Activated naive CD4-positive, alpha-beta T cell treated with anti-CD3 and anti-CD28 coated beads, Interleukin-2, amount 50 U/mL, for 24 hours (primary cell): ENCODE measurements around the gene ASB2.
A peak's percentile ranks its signal among the peaks of the same experiment; 100 is the strongest.

Experiments
- H3K27ac Mint-ChIP-seq: one replicate; pipeline ENCODE4 v1.8.0; 2021; ENCODE audit warnings: mild to moderate bottlenecking, mixed read lengths
- H3K27me3 Mint-ChIP-seq: one replicate; pipeline ENCODE4 v1.8.0; 2021; ENCODE audit warnings: mixed read lengths
- H3K36me3 Mint-ChIP-seq: one replicate; pipeline ENCODE4 v1.8.0; 2021; ENCODE audit warnings: mixed read lengths
- H3K4me1 Mint-ChIP-seq: one replicate; pipeline ENCODE4 v1.8.0; 2021; ENCODE audit warnings: mixed read lengths
- H3K4me3 Mint-ChIP-seq: one replicate; pipeline ENCODE4 v1.8.0; 2021; ENCODE audit warnings: mild to moderate bottlenecking, mixed read lengths
- H3K9me3 Mint-ChIP-seq: one replicate; pipeline ENCODE4 v1.8.0; 2021; ENCODE audit warnings: mixed read lengths

The ASB2 gene

DNA sequence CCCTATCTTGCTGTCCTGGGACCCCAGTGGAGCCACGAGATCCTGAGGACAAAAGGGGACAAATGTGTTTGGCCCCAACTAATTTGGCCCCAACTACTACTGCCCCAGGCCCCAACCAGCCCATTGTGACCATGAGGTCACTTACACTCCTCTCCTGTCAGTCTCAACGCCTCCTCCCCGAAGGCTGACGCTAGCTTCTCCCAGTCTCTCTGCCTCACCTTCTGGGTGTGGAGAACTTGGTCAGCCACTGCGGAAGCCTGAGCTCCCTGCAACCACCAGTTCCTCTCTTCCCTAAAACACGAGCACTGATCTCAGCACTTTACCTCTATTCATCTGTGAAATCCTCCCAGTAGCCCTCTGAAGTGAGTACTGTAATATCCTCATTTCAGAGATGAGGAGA, 35.9 kb downstream of the ASB2 start:
- peaks cover 3% of the 10 kb centered on the region for H3K27me3 Mint-ChIP-seq
- H3K4me1 Mint-ChIP-seq = peaks cover 9% of the 10 kb centered on the region
- no peaks in the 10 kb centered on the region for H3K9me3 Mint-ChIP-seq
- peak overlapping the region; percentile 89 for H3K27ac Mint-ChIP-seq
- H3K36me3 Mint-ChIP-seq = no peaks in the 10 kb centered on the region
- H3K4me3 Mint-ChIP-seq = peak overlapping the region; percentile 65

DNA sequence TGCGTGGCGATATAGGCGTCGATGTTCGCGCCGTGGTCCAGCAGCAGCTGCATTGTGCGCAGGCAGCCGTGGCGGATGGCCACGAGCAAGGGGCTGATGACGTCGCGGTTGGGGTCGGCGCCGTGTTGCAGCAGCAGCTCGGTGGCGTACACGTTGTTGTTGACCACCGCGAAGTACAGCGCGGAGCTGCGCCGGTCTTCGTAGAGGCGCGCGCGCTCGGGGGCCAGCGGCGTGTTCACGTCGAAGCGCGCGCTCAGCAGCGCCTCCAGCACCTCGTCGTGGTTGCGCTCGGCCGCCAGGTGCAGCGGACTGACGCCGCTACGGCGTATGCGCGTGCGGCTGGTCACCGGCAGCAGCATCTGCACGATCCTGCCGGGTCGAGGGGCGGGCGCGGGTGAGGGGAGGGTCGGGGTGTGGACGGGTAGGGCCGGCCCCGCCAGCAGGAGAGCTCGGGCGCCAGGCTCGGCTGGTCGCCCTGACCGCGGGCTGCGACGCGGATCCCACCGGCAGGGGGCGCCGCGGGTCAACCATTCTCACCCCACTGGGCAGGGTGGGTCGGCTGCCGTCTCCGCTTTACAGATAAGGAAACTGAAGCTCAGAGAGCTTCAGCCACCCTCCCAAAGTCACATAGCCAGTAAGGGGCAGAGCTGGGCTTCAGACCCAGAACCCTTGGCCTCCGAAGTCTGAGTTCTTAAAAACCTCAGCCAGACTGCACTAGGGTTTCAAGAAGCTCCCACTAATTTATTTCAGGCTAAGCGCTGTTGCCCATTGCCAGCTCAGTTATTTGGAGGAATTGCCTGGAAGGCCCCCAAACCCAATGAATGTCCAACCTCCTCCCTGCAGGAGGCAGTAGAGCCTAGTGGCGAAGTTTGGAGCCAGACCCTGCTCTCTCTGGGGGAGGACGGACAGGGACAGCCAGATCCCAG, 36.8 kb downstream of the ASB2 start:
- H3K36me3 Mint-ChIP-seq = no peaks in the 10 kb centered on the region
- H3K27me3 Mint-ChIP-seq = peaks cover 3% of the 10 kb centered on the region
- no peak overlapping the region for H3K27ac Mint-ChIP-seq
- peaks cover 9% of the 10 kb centered on the region for H3K4me1 Mint-ChIP-seq
- H3K9me3 Mint-ChIP-seq = no peaks in the 10 kb centered on the region
- peak overlapping the region; percentile 60 for H3K4me3 Mint-ChIP-seq

DNA sequence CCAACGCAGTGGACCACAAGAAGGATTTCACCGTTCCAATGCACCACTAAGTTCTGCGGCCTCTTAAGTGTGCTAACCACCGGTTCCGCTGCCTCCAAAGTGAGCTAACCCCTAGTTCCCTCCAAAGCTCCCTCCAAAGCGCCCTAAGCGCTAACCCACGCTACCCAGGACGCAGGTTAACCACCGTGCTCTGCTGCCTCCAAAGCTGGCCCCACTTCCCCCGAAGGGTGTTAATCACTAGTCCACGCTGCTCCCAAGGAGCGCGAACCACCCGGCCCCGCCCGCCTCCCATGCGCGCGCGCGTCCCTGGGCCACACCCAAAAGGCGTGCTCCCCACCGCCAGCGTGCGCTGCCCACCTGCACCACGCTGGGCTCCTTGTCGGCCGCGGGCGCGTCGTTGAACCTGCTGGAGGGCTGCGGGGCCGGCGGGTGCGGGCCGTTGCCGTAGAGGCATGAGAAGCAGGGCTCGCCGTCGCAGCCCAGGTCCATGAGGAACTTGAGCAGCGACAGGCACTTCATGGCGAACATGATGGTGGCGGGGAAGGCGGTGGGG, 37.5 kb downstream of the ASB2 start:
- peaks cover 3% of the 10 kb centered on the region for H3K27me3 Mint-ChIP-seq
- H3K4me3 Mint-ChIP-seq = peak overlapping the region; percentile 60
- no peaks in the 10 kb centered on the region for H3K9me3 Mint-ChIP-seq
- no peak overlapping the region for H3K27ac Mint-ChIP-seq
- H3K4me1 Mint-ChIP-seq = peaks cover 9% of the 10 kb centered on the region
- no peaks in the 10 kb centered on the region for H3K36me3 Mint-ChIP-seq

DNA sequence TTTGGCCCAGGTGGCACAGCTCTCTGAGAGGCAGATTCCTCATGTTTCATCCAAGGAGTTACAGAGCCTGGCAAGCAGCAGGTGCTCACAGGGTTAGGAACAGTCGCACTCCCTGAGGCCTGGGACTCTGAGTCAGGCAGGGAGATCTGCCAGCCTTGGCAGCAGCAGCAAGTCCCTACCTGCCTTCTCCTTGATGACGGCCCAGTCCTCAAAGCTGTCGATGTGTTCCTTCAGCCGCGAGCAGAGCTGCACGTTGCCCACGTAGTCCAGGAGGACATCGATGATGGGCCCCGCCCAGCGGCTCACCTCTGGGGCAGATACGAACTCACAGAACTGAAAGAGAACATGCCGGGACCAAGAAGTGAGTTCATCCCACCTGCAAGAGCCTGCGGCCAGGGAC, 38.9 kb downstream of the ASB2 start:
- Mint-ChIP-seq H3K27me3 (peaks cover 3% of the 10 kb centered on the region), H3K9me3 (no peaks in the 10 kb centered on the region), H3K4me1 (peaks cover 9% of the 10 kb centered on the region), H3K27ac (peak overlapping the region; percentile 62), H3K36me3 (no peaks in the 10 kb centered on the region), H3K4me3 (no peak overlapping the region)

DNA sequence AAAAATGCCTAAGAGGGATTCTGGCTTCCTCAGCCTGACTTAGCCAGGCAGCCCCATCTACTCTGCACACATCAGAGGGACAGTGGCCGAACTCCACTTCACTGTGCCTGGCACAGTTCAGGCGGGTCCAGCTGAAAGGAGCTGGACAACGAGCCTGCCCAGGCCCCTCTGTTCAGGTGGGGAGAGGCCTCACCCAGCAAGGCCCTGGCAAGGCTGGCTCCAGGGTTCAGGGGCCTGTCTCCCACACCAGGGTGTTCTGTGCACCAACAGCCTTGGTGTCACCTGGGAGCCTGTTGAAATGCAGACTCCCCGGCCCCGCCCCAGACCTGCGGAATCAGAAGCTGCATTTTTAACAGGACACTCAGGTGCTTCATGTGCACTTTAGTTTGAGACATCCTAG, 39.4 kb downstream of the ASB2 start:
- H3K4me3 Mint-ChIP-seq = no peak overlapping the region
- H3K27ac Mint-ChIP-seq = no peak overlapping the region
- H3K36me3 Mint-ChIP-seq = no peaks in the 10 kb centered on the region
- peaks cover 3% of the 10 kb centered on the region for H3K27me3 Mint-ChIP-seq
- H3K4me1 Mint-ChIP-seq = peaks cover 9% of the 10 kb centered on the region
- H3K9me3 Mint-ChIP-seq = no peaks in the 10 kb centered on the region

DNA sequence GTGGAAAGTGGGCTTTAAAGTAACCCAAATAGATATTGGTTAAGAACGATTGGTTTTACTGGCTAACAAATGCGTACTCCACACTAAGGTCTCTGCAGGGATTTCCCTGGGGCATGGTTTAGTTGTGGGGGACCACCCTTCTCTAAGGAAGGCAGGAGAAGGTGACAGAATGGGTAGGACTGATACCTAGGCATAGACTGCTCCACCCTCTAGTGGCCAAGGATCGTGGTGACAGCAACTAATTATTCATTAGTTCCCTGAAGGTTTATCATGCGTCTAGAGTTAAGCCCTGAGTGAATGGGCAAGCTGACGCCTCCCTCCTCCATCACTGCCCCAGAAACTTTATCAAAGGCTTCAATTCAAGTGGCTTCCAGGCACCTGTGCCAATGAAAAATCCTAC, 40.1 kb downstream of the ASB2 start:
- Mint-ChIP-seq H3K27me3 (peaks cover 3% of the 10 kb centered on the region), H3K4me1 (peaks cover 9% of the 10 kb centered on the region), H3K4me3 (no peak overlapping the region), H3K27ac (no peak overlapping the region), H3K36me3 (no peaks in the 10 kb centered on the region), H3K9me3 (no peaks in the 10 kb centered on the region)

DNA sequence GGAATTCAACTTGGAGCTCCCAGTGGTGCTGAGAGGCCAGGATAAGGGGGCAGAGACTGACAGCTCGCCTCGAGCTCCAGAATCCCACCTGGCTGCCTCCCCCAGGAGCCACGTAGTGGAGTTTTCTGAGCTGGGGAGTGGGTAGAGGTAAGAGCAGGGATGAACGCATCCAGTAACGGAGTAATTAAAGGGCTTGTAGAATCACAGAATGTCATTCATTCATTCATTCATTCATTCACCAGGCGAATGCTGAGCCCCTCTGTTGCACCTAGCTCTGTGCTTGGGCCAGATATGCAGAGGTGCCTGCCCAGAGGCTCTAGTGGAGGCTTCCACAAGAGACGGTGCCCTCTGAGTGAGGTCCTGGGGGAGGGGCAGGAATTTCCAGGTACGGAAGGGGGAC, 41.2 kb downstream of the ASB2 start:
- H3K4me1 Mint-ChIP-seq = peaks cover 4% of the 10 kb centered on the region
- H3K9me3 Mint-ChIP-seq = no peaks in the 10 kb centered on the region
- no peaks in the 10 kb centered on the region for H3K36me3 Mint-ChIP-seq
- H3K27ac Mint-ChIP-seq = no peak overlapping the region
- no peak overlapping the region for H3K4me3 Mint-ChIP-seq
- peaks cover 2% of the 10 kb centered on the region for H3K27me3 Mint-ChIP-seq

DNA sequence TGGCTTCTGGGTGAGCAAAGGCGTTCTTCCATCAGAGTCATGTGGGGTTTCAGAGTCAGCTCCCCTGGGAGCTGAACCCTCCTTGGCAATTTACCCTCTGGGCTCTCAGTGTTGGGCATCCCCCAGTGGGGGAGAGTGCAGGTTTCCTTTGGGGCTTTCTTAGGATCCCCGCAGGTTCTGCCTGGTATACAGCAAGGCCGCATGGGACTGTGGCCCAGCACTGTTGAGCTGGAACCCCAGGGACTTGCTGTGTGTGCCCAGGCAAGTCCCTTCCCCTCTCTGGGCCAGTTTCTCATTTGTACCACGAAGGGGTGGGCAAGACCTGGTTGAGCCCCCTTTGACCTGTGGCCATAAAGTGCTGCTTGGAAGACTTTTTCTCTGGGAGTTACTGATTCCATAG, 43.7 kb downstream of the ASB2 start:
- Mint-ChIP-seq H3K27me3 (no peaks in the 10 kb centered on the region), H3K4me3 (no peak overlapping the region), H3K9me3 (no peaks in the 10 kb centered on the region), H3K4me1 (no peaks in the 10 kb centered on the region), H3K27ac (no peak overlapping the region), H3K36me3 (no peaks in the 10 kb centered on the region)

DNA sequence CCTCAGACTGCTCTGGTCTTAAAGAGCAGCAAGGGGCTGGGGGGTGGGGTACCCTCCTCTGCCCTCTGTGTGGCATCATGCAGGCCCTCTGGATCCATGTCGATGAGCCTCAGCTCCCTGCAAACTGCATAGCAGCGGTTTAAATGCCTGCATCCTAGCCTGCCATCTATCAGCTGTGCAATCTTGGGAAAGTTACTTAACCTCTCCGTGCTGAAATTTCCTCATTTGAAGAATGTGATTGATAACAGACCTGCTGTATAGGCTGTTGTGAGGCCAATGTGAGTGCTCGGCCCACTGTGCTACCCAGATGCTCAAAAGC, 45.4 kb downstream of the ASB2 start:
- no peak overlapping the region for H3K4me3 Mint-ChIP-seq
- no peaks in the 10 kb centered on the region for H3K4me1 Mint-ChIP-seq
- H3K36me3 Mint-ChIP-seq = no peaks in the 10 kb centered on the region
- no peaks in the 10 kb centered on the region for H3K9me3 Mint-ChIP-seq
- no peaks in the 10 kb centered on the region for H3K27me3 Mint-ChIP-seq
- no peak overlapping the region for H3K27ac Mint-ChIP-seq

DNA sequence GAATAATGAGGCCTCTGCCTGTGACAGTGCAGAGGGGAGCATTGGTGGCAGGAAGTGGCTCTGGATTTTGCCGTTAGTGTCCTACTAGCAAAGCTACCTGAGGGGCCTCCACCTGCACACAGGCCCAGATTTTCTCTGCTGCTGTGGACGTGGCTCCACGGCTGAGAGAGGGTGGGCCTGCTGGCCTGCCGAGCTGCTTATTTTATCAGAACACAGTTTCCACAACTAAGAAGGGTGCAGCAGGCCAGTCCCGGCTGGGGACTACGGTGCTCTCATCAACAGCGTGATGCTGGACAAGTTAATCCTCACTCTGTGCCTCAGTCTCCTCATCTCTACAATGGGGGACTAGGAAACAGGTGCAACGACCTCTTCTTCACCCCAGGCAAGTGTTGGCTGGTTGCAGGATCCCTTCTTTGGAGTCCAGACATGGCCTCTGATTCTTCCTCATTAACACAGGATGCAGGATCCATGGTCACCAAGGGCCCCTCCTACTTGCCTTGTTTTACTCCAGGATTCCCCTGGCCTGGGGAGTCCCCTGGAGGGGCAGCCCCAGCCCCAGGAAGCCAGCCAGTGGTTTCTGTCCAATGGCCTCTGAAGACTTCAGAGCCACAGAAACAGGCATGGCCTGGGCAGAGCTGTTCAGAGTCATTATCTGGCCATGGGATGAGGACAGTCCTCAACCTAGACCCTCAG, 45.9 kb downstream of the ASB2 start:
- no peaks in the 10 kb centered on the region for H3K27me3 Mint-ChIP-seq
- no peaks in the 10 kb centered on the region for H3K36me3 Mint-ChIP-seq
- no peak overlapping the region for H3K27ac Mint-ChIP-seq
- no peaks in the 10 kb centered on the region for H3K9me3 Mint-ChIP-seq
- H3K4me3 Mint-ChIP-seq = no peak overlapping the region
- H3K4me1 Mint-ChIP-seq = no peaks in the 10 kb centered on the region

DNA sequence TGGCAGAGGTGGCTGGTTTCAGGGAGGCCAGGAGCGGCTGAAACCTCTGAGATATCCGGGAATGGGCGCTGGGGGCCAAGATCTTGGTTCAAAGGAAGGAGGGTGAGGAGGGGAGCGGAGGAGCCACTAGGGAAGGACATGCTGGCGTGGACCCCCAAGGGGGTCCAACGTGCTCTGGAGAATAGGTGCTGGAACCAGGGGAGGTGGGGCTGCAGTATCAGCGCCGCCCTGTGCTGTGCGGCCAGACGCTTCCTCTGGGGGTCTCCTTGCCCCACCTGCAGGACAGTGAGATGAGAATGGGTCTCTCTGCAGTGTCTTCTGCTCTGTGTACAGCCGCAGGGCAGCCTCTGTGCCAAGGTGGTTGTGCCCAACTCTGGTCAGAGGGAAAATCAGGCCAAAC, 46.7 kb downstream of the ASB2 start:
- Mint-ChIP-seq H3K4me1 (no peaks in the 10 kb centered on the region), H3K9me3 (no peaks in the 10 kb centered on the region), H3K4me3 (no peak overlapping the region), H3K36me3 (no peaks in the 10 kb centered on the region), H3K27me3 (no peaks in the 10 kb centered on the region), H3K27ac (no peak overlapping the region)

DNA sequence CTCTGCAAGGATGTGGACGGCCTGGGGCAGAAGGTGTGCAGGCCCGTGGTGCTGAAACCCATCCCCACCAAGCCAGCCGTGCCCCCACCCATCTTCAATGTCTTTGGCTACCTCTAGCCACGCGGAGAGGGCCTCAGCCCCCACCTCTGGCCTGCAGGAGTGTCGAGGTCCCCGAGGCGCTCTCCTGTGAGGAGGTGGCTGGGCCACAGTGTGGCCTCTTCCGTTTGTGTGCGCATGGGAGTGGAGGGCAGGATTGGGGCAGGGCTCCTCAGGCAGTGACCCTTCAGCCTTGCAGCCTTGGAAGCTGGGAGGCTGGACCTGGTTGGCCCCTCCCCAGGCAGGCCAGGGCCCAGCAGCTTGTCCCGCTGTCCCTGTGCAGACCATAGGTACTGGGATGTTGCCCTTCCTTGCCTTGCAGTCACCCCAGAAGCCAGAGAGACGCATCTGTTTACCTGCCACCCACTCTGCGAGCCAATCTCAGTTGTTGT, 47.3 kb downstream of the ASB2 start:
- Mint-ChIP-seq H3K27me3 (no peaks in the 10 kb centered on the region), H3K4me1 (no peaks in the 10 kb centered on the region), H3K4me3 (no peak overlapping the region), H3K36me3 (no peaks in the 10 kb centered on the region), H3K9me3 (no peaks in the 10 kb centered on the region), H3K27ac (no peak overlapping the region)

DNA sequence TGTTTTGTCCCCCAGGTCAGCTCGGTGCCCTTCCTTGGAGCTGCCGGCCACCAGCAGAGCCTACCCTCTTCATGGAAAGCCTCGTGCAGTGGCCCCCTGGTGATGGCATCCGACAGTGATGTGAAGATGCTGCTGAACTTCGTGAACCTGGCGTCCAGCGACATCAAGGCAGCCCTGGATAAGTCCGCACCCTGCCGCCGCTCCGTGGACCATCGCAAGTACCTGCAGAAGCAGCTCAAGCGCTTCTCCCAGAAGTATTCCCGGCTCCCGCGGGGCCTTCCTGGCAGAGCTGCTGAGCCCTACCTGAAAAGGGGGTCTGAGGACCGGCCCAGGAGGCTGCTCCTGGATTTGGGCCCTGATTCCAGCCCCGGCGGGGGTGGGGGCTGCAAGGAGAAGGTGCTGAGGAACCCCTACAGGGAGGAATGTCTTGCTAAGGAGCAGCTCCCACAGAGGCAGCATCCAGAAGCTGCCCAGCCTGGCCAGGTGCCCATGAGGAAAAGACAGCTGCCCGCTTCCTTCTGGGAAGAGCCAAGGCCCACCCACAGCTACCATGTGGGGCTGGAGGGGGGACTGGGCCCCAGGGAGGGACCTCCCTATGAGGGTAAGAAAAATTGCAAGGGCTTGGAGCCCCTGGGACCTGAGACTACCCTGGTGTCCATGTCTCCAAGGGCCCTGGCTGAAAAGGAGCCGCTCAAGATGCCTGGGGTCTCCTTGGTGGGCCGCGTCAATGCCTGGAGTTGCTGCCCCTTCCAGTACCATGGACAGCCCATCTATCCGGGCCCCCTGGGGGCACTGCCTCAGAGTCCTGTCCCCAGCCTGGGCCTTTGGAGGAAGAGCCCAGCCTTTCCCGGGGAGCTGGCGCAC, 48.0 kb downstream of the ASB2 start:
- Mint-ChIP-seq H3K27me3 (no peaks in the 10 kb centered on the region), H3K27ac (no peak overlapping the region), H3K4me1 (no peaks in the 10 kb centered on the region), H3K4me3 (no peak overlapping the region), H3K9me3 (no peaks in the 10 kb centered on the region), H3K36me3 (no peaks in the 10 kb centered on the region)

DNA sequence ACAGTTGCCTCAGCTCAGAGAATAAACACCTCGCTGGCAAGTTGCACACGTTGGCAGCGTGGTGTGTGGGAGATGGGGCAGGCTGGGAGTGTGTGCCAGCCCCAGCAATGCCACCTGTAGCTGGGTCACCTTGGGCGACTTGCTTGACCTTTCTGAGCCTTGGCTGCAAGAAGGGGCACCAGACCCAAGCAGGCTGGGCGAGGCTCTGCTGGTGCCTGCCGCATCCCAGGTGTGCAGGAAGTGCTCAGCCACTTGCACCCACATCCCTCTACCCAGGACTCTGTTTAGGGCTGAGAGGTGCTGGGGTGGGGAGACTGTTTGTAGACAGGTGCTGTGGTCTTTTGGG, 48.6 kb downstream of the ASB2 start:
- no peaks in the 10 kb centered on the region for H3K36me3 Mint-ChIP-seq
- no peaks in the 10 kb centered on the region for H3K4me1 Mint-ChIP-seq
- no peaks in the 10 kb centered on the region for H3K27me3 Mint-ChIP-seq
- no peak overlapping the region for H3K4me3 Mint-ChIP-seq
- H3K27ac Mint-ChIP-seq = no peak overlapping the region
- no peaks in the 10 kb centered on the region for H3K9me3 Mint-ChIP-seq

DNA sequence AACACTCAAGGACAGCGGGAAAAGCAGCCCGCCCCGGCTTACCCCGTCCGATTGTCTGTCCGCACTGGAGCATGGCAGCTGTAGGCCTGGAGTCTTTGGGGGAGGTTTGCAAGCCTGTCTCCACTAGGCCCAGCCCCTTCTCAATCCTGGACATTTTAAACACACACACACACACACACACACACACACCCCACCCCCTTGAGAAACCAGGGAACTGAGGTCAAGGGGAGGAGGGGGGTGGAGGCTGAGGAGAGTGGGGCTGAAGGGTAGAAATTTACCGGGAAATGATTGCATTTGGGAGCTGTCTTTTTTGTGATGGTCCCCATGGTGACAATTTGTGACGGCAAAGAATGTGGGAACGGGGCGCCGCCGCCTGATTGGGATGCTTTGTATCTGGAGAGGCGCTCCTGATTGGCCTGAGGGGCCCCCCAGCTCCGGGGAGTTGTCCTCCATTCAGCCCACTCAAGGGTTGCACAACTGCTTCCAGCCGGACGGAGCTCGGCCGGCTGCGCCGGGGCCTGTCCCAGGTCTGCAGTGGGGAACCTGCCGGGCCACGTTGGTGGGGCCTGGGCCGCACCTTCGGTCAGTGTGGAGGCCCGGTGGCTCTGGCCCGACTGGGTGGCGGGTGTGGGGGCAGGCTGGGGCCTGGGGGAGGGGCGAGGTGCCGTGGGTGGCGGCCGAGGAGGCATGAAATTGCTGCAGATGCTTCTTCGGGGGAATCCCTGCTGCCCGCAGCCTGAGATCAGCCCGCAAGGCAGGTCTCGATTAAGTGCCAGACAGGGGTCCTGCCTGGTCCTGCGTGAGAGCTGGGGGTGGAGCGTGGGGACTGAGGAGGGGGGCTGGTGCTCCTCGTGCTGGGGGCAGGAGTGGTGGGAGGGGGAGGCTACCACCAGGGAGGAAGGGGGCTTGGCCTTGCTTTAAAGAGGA, 49.2 kb downstream of the ASB2 start, which contains the start of gene FAM181A:
TSS of gene FAM181A (plus strand) at position 472 of the 927 bp plus-strand sequence. CDS start 942 bp downstream, outside the sequence.
- Mint-ChIP-seq H3K27me3 (no peaks in the 10 kb centered on the region), H3K4me3 (no peak within 1 kb of the TSS), H3K36me3 (no peaks in the 10 kb centered on the region), H3K4me1 (no peaks in the 10 kb centered on the region), H3K9me3 (no peaks in the 10 kb centered on the region), H3K27ac (no peak within 1 kb of the TSS)
